ENCODE measurements around the gene BTN2A1. TPM values are rescaled to one million over a fixed set of nuclear protein-coding genes. Genes with fewer than 3 reads are reported as not detected.

BTN2A1 gene
- total and polyA plus RNA-seq, 10 of the 15 experiments (the other 5 are each of a cell fraction or from before 2014, with no cell fraction given): 8.2 to 28.0 (median 15.8) TPM

DNA sequence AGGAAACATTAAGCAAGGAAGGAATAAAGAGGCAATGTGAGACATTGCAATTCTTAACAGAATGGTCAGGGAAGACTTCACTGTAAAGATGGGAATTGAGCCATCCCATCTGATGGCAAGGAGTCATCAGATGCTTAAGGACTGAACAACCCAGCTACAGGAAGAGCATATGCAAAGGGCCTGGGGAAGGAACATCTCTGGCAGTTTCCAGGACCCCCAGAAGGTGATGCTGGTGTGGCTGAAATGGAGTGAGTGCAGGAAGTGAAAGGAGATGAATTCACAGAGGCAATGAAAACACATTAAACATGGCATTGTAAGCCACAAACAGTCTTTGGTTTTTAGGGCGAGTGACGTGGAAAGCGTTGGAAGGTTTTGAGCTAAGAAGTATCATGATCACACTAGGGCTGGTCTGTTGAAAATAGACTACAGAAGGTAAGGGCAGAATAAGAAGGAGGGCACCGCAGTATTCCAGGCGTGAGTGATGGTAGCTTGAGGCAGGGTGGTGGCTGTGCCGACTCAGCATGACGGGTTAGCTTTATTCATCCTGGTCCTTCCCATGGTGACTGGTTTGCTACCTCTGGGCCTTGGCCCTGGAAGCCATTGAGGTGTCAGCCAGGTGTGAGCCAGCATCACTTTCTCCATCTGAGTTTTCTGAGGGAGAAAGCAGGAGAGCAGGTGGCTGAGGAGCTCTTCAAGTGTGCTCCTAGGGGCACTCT, 6.8 kb downstream of the BTN2A1 start:
- peaks cover 21% of the 10 kb centered on the region for H3K4me1 ChIP-seq (ENCODE audit: control insufficient read depth, insufficient read depth, low read length)
- TF ChIP-seq, protein P1, sequence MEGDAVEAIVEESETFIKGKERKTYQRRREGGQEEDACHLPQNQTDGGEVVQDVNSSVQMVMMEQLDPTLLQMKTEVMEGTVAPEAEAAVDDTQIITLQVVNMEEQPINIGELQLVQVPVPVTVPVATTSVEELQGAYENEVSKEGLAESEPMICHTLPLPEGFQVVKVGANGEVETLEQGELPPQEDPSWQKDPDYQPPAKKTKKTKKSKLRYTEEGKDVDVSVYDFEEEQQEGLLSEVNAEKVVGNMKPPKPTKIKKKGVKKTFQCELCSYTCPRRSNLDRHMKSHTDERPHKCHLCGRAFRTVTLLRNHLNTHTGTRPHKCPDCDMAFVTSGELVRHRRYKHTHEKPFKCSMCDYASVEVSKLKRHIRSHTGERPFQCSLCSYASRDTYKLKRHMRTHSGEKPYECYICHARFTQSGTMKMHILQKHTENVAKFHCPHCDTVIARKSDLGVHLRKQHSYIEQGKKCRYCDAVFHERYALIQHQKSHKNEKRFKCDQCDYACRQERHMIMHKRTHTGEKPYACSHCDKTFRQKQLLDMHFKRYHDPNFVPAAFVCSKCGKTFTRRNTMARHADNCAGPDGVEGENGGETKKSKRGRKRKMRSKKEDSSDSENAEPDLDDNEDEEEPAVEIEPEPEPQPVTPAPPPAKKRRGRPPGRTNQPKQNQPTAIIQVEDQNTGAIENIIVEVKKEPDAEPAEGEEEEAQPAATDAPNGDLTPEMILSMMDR (IDR thresholded peaks at IDR 0.05 in 2 of 3, conservative IDR thresholded peaks at IDR 0.05 in 1 of 3; ENCODE audit: control insufficient read depth in 2 of 3, extremely low read depth in 1 of 3, insufficient read depth in 1 of 3, low read depth in 3 of 3, low read length in 3 of 3): no peak
- TF ChIP-seq, protein P2, sequence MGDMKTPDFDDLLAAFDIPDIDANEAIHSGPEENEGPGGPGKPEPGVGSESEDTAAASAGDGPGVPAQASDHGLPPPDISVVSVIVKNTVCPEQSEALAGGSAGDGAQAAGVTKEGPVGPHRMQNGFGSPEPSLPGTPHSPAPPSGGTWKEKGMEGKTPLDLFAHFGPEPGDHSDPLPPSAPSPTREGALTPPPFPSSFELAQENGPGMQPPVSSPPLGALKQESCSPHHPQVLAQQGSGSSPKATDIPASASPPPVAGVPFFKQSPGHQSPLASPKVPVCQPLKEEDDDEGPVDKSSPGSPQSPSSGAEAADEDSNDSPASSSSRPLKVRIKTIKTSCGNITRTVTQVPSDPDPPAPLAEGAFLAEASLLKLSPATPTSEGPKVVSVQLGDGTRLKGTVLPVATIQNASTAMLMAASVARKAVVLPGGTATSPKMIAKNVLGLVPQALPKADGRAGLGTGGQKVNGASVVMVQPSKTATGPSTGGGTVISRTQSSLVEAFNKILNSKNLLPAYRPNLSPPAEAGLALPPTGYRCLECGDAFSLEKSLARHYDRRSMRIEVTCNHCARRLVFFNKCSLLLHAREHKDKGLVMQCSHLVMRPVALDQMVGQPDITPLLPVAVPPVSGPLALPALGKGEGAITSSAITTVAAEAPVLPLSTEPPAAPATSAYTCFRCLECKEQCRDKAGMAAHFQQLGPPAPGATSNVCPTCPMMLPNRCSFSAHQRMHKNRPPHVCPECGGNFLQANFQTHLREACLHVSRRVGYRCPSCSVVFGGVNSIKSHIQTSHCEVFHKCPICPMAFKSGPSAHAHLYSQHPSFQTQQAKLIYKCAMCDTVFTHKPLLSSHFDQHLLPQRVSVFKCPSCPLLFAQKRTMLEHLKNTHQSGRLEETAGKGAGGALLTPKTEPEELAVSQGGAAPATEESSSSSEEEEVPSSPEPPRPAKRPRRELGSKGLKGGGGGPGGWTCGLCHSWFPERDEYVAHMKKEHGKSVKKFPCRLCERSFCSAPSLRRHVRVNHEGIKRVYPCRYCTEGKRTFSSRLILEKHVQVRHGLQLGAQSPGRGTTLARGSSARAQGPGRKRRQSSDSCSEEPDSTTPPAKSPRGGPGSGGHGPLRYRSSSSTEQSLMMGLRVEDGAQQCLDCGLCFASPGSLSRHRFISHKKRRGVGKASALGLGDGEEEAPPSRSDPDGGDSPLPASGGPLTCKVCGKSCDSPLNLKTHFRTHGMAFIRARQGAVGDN (IDR thresholded peaks at IDR 0.05): 0 out of 2 replicates have a peak, but pooled peaks have one; percentile 4
- intact Hi-C loops (cut with micrococcal nuclease; ENCODE audit: unreplicated experiment): no loop called here
- SMC1A ChIA-PET (ENCODE audit: uncharacterized antibody, unreplicated experiment): interaction anchor here (0.6 to 1.9 kb wide), 7 partner anchors 9 to 44 kb away, joined by 3 to 21 read pairs (median 3); no protein-coding TSS in a partner anchor
- H2AFZ ChIP-seq (ENCODE audit: control insufficient read depth, low read depth, low read length): no peak overlapping the region
- CTCF ChIA-PET: interaction anchor here (0.9 kb wide), 2 partner anchors 27 to 82 kb away, joined by 3 read pairs; partner anchors contain the start of gene BTN2A2
- no peaks in the 10 kb centered on the region for H3K27me3 ChIP-seq (replicated peaks in 1 of 2; ENCODE audit: control insufficient read depth in 2 of 2, insufficient read depth in 2 of 2, low read length in 1 of 2)
- WGBS (ENCODE audit: insufficient coverage, insufficient replicate concordance, low lambda C conversion rate, missing lambda C conversion rate): 98% methylated on average over 7 of the region's 7 CpGs
- POLR2A ChIA-PET: interaction anchor here (1.0 to 2.9 kb wide), 5 partner anchors 8 to 69 kb away, joined by 3 to 12 read pairs (median 4); no protein-coding TSS in a partner anchor
- peaks cover 19% of the 10 kb centered on the region for H3K79me2 ChIP-seq (ENCODE audit: control insufficient read depth, insufficient read depth, low read length)
- no peaks in the 10 kb centered on the region for H3K9me3 ChIP-seq (replicated peaks; ENCODE audit: control insufficient read depth, insufficient read depth, low read length)
- in situ Hi-C loops (cut with MboI): no loop called here
- DNase-seq (ENCODE audit: low read depth, low spot score) (no peak), ATAC-seq (peak; percentile 54), FAIRE-seq (no peak)
- peaks cover 15 to 36% of the 10 kb centered on the region in 2 experiments for H3K36me3 ChIP-seq (ENCODE audit: control insufficient read depth in 2 of 2, insufficient read depth in 2 of 2, low read length in 1 of 2)
- H3K4me2 ChIP-seq (ENCODE audit: control insufficient read depth, insufficient read depth): no peak overlapping the region
- H3K4me3 ChIP-seq: no peak overlapping the region
- H3K9ac ChIP-seq (ENCODE audit: control insufficient read depth, insufficient read depth, low read length): no peak overlapping the region
- RAD21 ChIA-PET (ENCODE audit: unreplicated experiment): interaction anchor here (0.9 kb wide), 1 partner anchor 60 kb away, joined by 3 read pairs; no protein-coding TSS in a partner anchor
- no peaks in the 10 kb centered on the region for H4K20me1 ChIP-seq (ENCODE audit: control insufficient read depth, insufficient read depth)
- no TSS peak for BruUV-seq (replicated peaks)
- peak overlapping the region; percentile 52 for H3K27ac ChIP-seq (ENCODE audit: control insufficient read depth, insufficient read depth)

Data from GM12878 (cell line).